AG09319 (cell line): ENCODE data around the gene RAET1G.

Experiments used
- DNase-seq: peaks from one replicate; pipeline ENCODE4 v3.0.0-alpha.2; 2010; ENCODE audit warnings: low read depth; ENCODE audit errors: extremely low read depth
- TF ChIP-seq, protein P1 (sequence below): IDR thresholded peaks from 2 replicates; pipeline ENCODE4 v1.5.1; 2011; ENCODE audit warnings: low read depth, mild to moderate bottlenecking, inconsistent platforms, low read length, moderate library complexity

The RAET1G gene

DNA sequence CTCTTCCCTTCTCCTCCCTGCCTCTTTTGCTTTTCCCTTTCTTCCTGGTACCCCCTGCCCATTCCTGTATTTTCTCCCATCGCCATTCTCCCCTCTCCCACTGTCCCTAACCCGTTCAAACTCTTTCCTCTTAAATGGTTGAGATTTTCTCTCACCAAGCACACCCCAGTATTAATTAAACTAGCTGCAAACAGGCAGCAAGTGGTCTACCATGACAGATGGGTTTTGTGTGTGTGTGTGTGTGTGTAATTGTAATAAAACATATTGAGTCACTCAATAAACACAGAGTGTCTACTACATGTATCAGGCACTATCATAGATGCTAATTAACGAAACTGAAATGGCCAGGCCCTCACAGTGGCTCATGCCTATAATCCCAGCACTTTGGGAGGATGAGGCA lies 31.7 kb downstream of the RAET1G start:
- no peak for DNase-seq
- TF ChIP-seq, protein P1, sequence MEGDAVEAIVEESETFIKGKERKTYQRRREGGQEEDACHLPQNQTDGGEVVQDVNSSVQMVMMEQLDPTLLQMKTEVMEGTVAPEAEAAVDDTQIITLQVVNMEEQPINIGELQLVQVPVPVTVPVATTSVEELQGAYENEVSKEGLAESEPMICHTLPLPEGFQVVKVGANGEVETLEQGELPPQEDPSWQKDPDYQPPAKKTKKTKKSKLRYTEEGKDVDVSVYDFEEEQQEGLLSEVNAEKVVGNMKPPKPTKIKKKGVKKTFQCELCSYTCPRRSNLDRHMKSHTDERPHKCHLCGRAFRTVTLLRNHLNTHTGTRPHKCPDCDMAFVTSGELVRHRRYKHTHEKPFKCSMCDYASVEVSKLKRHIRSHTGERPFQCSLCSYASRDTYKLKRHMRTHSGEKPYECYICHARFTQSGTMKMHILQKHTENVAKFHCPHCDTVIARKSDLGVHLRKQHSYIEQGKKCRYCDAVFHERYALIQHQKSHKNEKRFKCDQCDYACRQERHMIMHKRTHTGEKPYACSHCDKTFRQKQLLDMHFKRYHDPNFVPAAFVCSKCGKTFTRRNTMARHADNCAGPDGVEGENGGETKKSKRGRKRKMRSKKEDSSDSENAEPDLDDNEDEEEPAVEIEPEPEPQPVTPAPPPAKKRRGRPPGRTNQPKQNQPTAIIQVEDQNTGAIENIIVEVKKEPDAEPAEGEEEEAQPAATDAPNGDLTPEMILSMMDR, result no peak

GRCh38 chr6:149890629-149891045 lies 32.3 kb downstream of the RAET1G start:
- DNase-seq, result no peak
- TF ChIP-seq, protein P1, result no peak

- TF ChIP-seq, protein P1, result no peak
- DNase-seq, result no peak
Measured at GRCh38 chr6:149889326-149889725, 33.6 kb downstream of the RAET1G start.

GRCh38 chr6:149888659-149889058 lies 34.3 kb downstream of the RAET1G start:
- DNase-seq, result no peak
- TF ChIP-seq, protein P1, result no peak

- no peak for DNase-seq
- TF ChIP-seq, protein P1, result no peak
Measured at GRCh38 chr6:149888093-149888492, 34.8 kb downstream of the RAET1G start.

GRCh38 chr6:149887343-149887742 lies 35.6 kb downstream of the RAET1G start:
- no peak for DNase-seq
- TF ChIP-seq, protein P1, result no peak

DNA sequence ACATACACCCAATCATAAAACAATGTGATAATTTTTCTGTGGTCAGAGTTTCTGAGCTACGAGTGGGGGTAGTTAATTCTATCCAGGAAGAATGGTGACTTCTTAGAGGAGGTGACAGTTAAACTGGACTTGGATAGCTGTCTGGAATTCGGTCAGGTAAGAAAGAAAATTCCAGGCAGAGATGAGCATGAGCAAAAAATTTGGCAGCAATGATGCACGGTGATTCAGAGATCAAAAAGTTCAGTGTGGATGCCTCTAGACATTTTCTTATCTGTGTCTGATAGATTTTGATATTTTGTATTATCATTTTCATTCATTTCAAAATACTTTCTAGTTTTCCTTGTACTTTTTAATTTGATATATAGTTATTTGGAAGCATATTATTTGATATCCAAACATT lies 37.0 kb downstream of the RAET1G start:
- no peak for DNase-seq
- TF ChIP-seq, protein P1, result no peak

GRCh38 chr6:149884617-149885016 lies 38.3 kb downstream of the RAET1G start:
- no peak for DNase-seq
- TF ChIP-seq, protein P1, result no peak
